Stimulated activated CD4-positive, alpha-beta T cell treated with anti-CD3 and anti-CD28 coated beads, Interleukin-4, amount 100 ng/mL, for 4 hours (primary cell): ENCODE results near the gene CD81.
"Not testable (repeated sequence)": the region's sequence is repeated elsewhere in the genome, so short reads cannot be mapped to it uniquely, and the experiment has no call there.

Experiments used
- DNase-seq, 2 experiments: peaks; one replicate each; pipeline ENCODE4 v3.0.0-alpha.2; 2020

Gene CD81

DNA sequence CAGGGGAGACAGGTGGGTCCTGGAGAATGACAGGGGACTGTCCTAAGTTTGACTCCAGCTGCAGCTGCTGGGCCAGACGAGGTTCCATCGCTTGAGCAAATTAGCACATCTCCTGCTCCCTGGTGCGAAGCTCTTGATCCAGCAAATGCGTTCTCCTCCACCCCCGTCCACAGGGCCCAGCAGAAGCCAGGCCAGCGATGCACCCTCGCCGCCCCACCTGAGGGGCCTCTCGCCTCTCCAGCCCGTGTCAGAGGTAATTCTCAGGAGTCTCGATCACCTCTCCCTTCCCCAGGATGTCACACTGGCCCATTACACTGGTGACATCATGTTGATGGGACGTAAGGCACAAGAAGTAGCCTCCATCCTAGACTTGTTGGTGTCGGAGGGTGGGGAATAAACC is 19.5 kb upstream of the CD81 start:
- DNase-seq, result not testable (repeated sequence)

DNA sequence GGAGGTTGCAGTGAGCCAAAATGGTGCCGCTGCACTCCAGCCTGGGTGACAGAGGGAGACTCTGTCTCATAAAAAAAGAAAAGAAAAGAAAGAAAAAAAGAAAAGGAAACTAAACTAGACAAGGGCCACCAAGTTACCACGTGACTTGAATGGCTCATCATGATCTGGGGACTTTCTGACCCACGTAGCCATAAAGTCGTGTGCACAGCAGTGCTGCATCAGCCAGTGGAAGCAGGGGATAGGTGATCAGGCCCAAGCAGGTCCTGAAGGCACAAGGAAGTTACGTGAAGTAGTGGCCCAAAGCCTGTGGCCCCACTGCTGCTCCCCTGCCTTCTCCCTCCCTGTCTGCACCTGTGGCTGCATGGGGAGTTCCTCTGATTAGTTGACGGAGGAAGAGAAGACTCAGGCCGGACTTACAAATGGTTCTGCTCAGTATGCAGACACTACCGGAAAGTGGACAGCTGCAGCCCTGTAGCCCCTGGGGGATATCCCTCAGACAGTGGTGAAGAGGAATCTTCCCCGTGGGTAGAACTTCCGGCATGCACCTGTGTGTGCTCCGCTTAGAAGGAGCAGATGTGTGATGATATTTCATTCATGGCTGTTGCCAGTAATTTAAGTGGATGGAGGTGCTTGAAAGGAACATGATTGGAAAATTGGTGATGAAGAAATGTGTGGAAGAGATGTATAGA is 18.2 kb upstream of the CD81 start:
- no peak for DNase-seq

- DNase-seq, result no peak
These were observed 17.6 kb upstream of the CD81 start for GRCh38 chr11:2359557-2359956.

DNA sequence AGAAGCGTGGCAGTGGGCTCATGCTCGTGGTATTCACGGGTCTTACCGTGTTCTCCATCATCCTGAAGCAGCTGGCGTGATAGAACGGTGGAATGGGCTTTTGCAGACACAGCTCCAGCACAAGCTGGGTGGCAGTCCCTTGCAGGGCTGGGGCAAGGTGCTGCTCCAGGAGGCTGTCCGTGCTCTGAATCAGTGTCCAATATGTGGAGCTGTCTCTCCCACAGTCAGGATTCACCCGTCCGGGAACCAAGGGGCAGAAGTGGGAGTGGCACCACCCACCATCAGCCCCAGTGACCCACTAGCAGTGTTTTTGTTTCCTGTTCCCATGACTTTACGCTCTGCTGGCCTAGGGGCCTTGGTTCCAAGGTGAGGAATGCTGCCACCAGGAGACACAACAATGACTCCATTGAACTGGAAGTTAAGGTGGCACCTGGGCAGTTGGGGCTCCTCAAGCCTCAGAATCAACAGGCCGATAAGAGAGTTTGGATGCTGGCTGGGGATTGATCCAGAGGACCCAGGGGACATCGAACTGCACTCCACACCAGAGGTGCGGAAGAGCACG is 16.9 kb upstream of the CD81 start:
- no peak for DNase-seq

DNA sequence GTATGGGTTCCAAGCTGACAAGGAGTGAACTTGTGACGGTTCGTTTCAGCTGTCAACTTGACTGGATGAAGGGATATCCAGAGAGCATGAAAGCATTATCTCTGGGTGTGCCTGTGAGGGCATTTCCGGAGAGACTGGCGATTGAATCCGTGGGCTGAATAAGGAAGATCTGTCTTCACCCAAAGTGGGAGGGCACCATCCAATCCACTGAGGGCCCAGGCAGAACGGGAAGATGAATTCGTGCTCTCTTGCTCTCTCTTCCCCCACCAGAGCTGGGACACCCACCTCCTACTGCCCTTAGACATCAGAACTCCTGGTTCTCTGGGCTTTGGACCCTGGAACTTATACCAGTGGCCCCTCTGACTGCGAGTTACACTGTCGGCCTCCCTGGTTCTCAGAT is 15.5 kb upstream of the CD81 start:
- DNase-seq, result no peak

DNA sequence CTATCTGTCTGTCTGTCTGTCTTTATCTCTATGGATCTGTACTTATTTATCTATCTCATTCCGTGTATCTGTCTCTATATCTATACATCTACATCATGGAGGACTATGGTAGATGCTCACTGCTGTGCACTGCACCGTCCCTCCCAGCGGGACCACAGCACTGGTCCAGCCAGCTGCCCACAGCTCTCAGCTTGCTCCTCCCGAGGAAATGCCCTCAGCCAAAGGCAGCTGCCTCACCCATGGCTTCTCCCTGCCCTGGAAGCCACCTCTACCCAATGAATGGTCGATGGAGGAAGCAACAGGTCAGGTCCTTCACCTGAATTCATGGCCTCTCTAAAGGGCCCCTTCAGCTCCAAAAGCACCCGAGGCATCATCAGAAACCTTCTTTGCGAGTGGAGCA is 14.7 kb upstream of the CD81 start:
- DNase-seq, result no peak

- no peak for DNase-seq
These were observed 14.0 kb upstream of the CD81 start for GRCh38 chr11:2363130-2363529.

DNA sequence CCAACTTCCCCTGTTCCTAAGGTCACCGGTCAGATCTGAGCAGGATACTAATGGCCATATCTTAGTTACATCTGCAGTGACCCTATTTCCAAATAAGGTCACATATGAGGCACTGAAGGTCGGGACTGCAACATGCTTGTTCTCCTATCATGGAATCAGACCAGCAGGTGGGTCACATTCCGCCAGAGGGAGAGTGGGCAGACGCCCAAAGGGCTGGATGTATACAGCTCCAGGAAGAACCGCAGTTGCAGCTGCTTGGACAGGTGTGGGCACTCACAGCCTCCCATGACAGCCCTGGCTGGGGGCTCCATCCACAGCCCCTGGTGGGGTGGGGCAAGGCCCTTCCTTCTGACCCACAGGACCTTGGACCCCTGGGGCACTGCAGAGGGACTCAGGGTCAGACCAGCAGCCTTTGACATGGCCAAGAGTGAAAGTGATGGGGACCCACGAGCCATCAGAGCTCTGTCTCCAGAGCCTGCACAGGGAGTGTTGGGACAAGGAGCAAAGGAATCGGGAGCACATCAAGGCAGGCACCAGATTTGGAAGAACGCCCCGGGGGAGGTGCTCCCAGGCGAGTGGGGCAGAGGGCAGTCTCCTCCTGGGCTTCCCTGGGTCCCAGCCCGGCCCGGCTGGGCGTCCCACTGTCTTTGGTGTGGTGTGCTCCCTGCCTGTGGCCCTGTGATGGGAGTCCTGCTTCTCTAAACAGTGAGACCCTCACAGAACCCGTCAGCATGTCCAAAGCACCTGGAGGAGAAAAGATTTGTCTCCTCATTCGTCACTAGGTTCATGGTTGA is 13.3 kb upstream of the CD81 start:
- DNase-seq, result no peak

GRCh38 chr11:2364386-2364785 is 12.7 kb upstream of the CD81 start:
- DNase-seq, result not testable (repeated sequence)

DNA sequence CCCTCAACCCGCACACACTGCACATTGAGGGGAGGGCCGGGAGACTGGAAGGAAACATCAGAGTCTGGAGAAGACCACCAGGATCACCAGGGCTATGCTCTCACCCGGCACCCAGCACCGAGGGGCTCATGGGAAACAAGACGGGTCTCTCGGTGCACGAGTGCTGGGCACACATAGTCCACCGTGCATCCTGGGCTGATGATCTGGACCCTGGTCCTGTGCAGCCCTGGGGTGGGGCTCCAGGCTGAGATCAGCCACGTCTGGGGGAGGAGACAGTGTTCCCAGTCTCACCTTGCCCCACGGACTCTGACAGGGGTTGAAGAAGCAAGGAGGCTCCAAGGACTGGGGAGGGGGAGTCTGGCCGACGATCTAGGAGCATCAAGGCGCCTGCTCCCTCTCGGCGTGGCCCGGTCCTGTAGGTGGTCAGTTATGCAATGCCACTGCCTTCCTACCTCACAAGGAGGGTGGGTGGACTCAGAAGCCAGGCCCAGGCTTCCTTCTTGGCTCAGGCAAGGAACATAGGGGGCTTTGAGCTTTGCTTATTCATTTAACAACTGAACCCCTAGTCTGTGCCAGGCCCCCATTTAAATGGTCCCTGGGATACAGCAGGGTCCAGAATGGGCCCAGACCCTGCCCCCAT is 11.4 kb upstream of the CD81 start:
- DNase-seq, result no peak

DNA sequence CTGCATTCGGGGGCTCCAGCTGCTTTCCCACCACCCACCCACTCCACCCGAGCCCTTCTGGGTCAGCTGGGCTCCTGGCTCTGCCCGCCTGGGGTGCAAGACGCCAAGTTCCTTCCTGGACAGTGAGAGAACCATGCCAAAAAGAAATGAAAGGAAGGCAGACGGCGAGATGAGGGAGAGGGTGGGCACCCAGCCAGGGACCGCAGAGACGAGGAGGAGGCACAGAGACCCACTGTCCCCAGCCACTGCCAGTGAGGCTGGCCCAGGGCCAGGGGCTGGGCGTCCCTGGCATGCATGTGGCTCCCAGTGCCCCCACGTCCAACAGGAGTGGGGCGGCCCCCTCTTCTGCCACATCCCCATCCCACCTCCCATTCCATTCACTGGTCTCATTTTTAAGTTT is 10.8 kb upstream of the CD81 start:
- DNase-seq, result no peak

DNA sequence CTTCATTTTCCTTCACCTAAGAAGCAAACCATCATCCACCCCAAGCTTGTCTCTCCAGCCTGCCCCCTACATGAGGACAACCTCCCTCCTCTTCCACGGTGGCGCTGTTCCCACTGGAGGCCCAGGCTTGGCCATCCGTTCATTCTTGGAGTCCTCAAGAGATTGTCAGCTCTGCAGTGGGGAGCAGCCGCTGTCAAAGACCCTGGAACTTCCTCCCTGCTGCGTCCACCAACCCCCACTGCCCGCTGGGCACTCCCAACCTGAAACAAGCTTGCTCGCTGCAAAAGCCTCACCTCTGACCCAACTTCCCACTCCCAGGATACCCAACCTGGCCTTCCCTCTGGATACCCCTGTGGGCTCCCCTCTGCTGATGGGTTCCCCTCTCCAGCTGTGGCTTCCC is 10.4 kb upstream of the CD81 start:
- DNase-seq, result no peak

GRCh38 chr11:2367266-2368160 is 9.6 kb upstream of the CD81 start:
- DNase-seq, result no peak

- no peak for DNase-seq
These were observed 8.8 kb upstream of the CD81 start for GRCh38 chr11:2368178-2368850.

- DNase-seq, result no peak
These were observed 8.3 kb upstream of the CD81 start for GRCh38 chr11:2368851-2369180.

DNA sequence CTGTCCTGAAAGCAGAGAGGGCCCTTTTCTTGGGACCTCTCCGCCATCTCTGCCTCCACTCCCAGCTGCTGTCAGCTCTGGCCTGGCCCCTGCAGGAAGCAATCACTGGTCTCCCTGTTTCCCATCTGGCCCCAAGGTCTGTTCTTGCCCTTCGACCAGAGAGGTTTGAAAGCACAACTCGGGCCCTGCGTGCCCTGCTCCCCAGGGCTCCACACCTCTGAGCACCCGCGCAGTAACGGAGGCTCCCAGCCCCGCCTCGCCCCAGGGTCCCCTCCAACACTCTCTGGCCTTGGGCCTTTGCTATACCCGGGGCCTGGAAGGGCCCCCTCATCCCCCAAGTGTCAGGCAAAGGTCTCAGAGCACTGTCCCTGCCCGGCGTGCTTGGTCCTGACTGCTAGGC is 7.8 kb upstream of the CD81 start:
- DNase-seq, result no peak

DNA sequence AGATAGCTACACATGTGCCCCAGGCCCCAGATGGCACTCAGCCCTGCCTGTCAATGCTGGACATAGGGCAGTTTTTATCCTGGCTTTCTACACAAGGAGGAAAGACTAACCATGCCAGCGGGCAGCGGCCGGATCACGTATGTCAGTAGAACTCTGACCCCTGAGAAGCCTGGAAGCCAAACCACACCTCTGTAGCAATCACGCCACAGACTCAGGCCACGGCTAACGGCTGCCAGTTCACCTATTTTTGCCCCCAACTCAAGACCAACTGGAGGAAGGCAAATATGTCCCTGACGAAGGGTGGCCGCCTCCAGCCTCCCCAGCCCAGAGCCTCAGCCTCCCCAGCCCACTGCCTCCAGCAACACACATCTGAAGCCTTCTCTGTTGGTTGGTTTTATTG is 7.2 kb upstream of the CD81 start:
- DNase-seq, result no peak

DNA sequence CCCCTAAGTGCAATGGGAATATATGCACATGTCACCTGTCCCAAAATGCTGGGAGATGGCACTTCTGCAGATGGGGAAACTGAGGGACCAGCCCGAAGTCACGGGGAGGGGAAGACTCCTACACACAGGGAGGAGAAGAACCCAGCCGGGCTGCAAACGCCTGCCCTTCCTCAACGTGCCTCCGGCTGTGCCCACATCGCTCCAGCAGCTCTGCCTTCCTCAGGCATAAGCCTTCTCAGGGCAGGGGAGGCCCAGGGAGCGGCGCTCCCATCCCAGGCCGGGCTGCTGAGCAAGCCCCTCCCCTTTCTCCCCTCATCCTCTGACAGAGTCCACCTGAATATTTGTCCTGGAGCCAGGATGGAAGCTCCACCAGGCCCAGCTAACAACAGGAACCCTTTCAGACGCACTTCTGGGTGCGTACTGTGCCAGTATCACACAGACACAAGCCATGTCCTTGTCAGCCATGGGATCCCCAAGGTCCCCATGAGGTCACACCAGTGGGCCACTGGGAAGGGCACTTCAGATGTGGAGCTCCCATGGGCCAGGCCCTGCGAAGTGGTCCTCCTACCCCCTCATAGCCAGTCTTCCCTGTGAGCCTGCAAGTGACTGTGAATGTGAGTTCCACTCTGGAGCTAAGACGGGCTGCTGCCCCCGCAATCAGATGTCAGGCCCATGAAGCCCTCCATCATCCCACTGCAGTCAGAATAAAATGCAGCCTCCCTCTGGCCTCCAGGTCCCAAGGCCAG is 2.5 kb upstream of the CD81 start:
- DNase-seq, result no peak

DNA sequence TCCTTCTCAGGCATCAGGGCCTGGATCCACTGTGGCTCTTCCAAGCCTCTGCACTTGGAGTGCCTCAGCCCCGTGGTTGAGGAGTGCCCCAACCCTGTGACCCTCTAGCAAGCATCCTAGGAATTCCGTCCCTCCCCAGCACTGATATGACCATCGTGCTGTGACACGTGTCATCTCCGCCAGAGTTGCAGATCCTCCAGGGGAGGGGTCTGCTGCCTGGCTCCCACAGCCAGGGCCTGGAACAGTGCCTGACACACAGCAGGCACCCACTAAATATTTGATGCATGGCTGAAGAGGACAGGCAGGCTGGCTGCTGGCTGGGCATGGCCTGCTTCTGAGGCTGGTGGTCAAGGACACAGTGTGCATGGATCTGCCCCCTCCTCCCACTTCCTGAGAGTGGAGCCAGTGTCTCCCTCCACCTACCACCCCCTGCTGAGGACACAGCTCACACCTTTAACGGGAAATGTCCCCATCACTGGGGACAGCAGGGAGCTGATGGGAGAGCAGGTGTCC is 1.7 kb upstream of the CD81 start:
- no peak for DNase-seq

DNA sequence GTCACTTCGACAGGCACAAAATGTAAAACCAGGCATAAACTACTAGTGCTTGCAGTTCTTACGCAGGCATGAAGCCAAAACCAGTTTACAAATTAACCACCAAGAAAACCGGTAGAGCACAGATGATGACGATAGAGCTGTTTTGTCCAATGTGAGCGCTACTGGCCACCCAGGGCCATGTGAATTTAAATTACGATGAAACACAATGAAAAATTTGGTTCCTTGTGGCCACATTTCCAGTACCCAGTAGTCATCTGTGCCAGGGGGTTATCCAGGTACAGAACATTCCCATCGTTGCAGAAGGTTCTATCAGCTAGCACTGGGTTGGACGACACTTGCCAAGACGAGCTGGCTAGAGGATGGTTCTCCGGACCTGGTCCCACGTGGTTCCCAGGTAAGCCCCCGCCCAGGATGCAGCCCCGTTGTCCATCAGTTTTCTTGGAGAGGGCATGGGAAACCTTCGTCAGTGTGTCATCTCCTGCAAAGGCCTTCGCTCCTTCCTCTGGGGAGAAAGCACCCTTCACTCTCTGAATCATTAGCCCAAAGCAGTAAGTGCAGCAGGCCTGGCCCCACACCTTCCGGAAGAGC is 1.1 kb upstream of the CD81 start:
- DNase-seq, result no peak
